Trophoblast cell (in vitro differentiated cells and primary cell): ENCODE measurements around the gene PLS1.
"Not testable (repeated sequence)": the region's sequence is repeated elsewhere in the genome, so short reads cannot be mapped to it uniquely, and the experiment has no call there.

ENCODE experiments used
- DNase-seq, 2 donors: peaks; one replicate each; pipeline ENCODE4 v3.0.0-alpha.2; 2016
- H2AFZ ChIP-seq: 2 replicates; pipeline ENCODE4 v1.6.1; 2013; ENCODE audit warnings: low read length, moderate library complexity, mild to moderate bottlenecking; ENCODE audit not compliant: insufficient read depth, poor library complexity
- H2AK5ac ChIP-seq: 2 replicates; pipeline ENCODE4 v1.6.1; 2013; ENCODE audit warnings: mild to moderate bottlenecking, low read length
- H2BK120ac ChIP-seq: 2 replicates; pipeline ENCODE4 v1.6.1; 2013; ENCODE audit warnings: low read length, mild to moderate bottlenecking, moderate library complexity; ENCODE audit not compliant: insufficient read depth, poor library complexity
- H2BK12ac ChIP-seq: 2 replicates; pipeline ENCODE4 v1.6.1; 2013; ENCODE audit warnings: mild to moderate bottlenecking, low read length, moderate library complexity
- H2BK5ac ChIP-seq: 2 replicates; pipeline ENCODE4 v1.6.1; 2013; ENCODE audit warnings: low read length, low read depth, moderate library complexity, mild to moderate bottlenecking; ENCODE audit not compliant: poor library complexity
- H3K14ac ChIP-seq: 2 replicates; pipeline ENCODE4 v1.6.1; 2013; ENCODE audit warnings: mild to moderate bottlenecking, low read length
- H3K18ac ChIP-seq: 2 replicates; pipeline ENCODE4 v1.6.1; 2013; ENCODE audit warnings: mild to moderate bottlenecking, low read length
- H3K23ac ChIP-seq: 2 replicates; pipeline ENCODE4 v1.6.1; 2013; ENCODE audit warnings: low read length
- H3K27ac ChIP-seq: 2 replicates; pipeline ENCODE4 v1.5.1; 2013; ENCODE audit warnings: low read depth, mild to moderate bottlenecking, inconsistent platforms, low read length, moderate library complexity
- H3K27me3 ChIP-seq: 2 replicates; pipeline ENCODE4 v1.6.1; 2013; ENCODE audit warnings: inconsistent platforms, mild to moderate bottlenecking, low read length, moderate library complexity; ENCODE audit not compliant: insufficient read depth
- H3K36me3 ChIP-seq, 2 experiments: 1 replicate in 1 of 2; 2 replicates in 1 of 2; pipeline ENCODE4 v1.6.1; 2013; ENCODE audit warnings: low read length in 2 of 2, mild to moderate bottlenecking in 2 of 2, moderate library complexity in 1 of 2; ENCODE audit not compliant: insufficient read depth in 2 of 2, control insufficient read depth in 1 of 2
- H3K4ac ChIP-seq: 2 replicates; pipeline ENCODE4 v1.6.1; 2013; ENCODE audit warnings: low read depth, mild to moderate bottlenecking, low read length, moderate library complexity
- H3K4me1 ChIP-seq, 2 experiments: 1 replicate in 1 of 2; 2 replicates in 1 of 2; pipeline ENCODE4 v1.6.1; 2013; ENCODE audit warnings: low read length in 2 of 2, mild to moderate bottlenecking in 2 of 2, moderate library complexity in 1 of 2; ENCODE audit not compliant: insufficient read depth in 2 of 2, control insufficient read depth in 1 of 2
- H3K4me2 ChIP-seq: 2 replicates; pipeline ENCODE4 v1.6.1; 2013; ENCODE audit warnings: inconsistent platforms, mild to moderate bottlenecking, low read length, moderate library complexity
- H3K4me3 ChIP-seq: 2 replicates; pipeline ENCODE4 v1.5.1; 2013; ENCODE audit warnings: mild to moderate bottlenecking, low read depth, low read length, inconsistent platforms
- H3K79me1 ChIP-seq: one replicate; pipeline ENCODE4 v1.6.1; 2013; ENCODE audit warnings: low read length
- H3K79me2 ChIP-seq: 2 replicates; pipeline ENCODE4 v1.6.1; 2013; ENCODE audit warnings: low read length, mild to moderate bottlenecking; ENCODE audit not compliant: control insufficient read depth, insufficient read depth, poor library complexity
- H3K9ac ChIP-seq: 2 replicates; pipeline ENCODE4 v1.6.1; 2013; ENCODE audit warnings: mild to moderate bottlenecking, low read length
- H3K9me3 ChIP-seq: 2 replicates; pipeline ENCODE4 v1.6.1; 2013; ENCODE audit warnings: low read depth, mild to moderate bottlenecking, control low read depth, inconsistent platforms, low read length; ENCODE audit not compliant: insufficient read depth
- H4K12ac ChIP-seq: 2 replicates; pipeline ENCODE4 v1.6.1; 2013; ENCODE audit warnings: low read depth, mild to moderate bottlenecking, low read length, moderate library complexity
- H4K8ac ChIP-seq: 2 replicates; pipeline ENCODE4 v1.6.1; 2013; ENCODE audit warnings: low read depth, mild to moderate bottlenecking, low read length, moderate library complexity
- H4K91ac ChIP-seq: one replicate; pipeline ENCODE4 v1.6.1; 2013; ENCODE audit warnings: low read depth, mild to moderate bottlenecking, low read length, moderate library complexity
- WGBS: extraction: QIAGEN DNeasy Blood & Tissue Kit; methylation state at CpG from one replicate; pipeline ENCODE4 v1.1.7; 2013; ENCODE audit warnings: missing lambda C conversion rate; ENCODE audit not compliant: insufficient read length, insufficient coverage; ENCODE audit errors: extremely low coverage; 5-methylcytosine and 5-hydroxymethylcytosine counted together

Gene PLS1

DNA sequence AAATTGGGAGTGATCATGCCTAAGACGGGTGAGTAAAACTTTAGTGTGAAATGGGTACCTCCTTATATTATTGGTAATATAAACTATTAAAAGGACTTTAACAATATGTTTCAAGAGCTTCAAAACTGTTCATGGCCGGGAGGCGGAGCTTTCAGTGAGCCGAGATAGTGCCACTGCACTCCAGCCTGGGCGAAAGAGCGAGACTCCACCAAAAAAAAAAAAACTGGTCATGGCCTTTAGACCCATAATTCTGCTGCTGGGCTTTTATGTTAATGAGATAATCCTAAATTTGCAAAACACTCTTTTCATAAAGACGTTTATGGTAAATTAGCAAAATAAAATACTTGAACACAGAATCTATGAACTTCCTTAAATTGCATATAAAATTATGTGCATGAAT, 150.5 kb downstream of the PLS1 start:
- WGBS, result no CpG with 5 or more reads among the region's 7 CpGs
- no peak for DNase-seq
- Histone ChIP-seq H2AFZ (no peak overlapping the region), H4K91ac (no peak overlapping the region), H2BK12ac (no peak overlapping the region), H3K4me1 (no peaks in the 10 kb centered on the region), H3K4me2 (no peak overlapping the region), H3K4me3 (no peak overlapping the region), H3K79me2 (no peaks in the 10 kb centered on the region), H2AK5ac (no peak overlapping the region), H2BK120ac (no peak overlapping the region), H3K36me3 (peaks cover 0 to 2% of the 10 kb centered on the region in 2 experiments), H3K18ac (no peak overlapping the region), H3K9me3 (no peaks in the 10 kb centered on the region), H3K9ac (no peak overlapping the region), H3K14ac (no peak overlapping the region), H4K8ac (no peak overlapping the region), H4K12ac (no peak overlapping the region), H2BK5ac (no peak overlapping the region), H3K79me1 (no peaks in the 10 kb centered on the region), H3K23ac (no peak overlapping the region), H3K4ac (no peak overlapping the region), H3K27me3 (no peaks in the 10 kb centered on the region), H3K27ac (no peak overlapping the region)

DNA sequence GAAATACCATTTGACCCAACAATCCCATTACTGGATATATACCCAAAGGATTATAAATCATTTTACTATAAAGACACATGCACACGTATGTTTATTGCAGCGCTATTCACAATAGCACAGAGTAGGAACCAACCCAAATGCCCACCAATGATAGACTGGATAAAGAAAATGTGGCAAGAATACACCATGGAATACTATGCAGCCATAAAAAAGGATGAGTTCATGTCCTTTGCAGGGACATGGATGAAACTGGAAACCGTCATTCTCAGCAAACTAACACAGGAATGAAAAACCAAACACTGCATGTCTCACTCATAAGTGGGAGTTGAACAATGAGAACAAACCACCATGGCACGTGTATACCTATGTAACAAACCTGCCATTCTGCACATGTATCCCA, 154.3 kb downstream of the PLS1 start:
- not testable (repeated sequence) for H3K79me2 ChIP-seq, H3K79me1 ChIP-seq, H4K8ac ChIP-seq, H3K36me3 ChIP-seq, H3K4me3 ChIP-seq, H3K4ac ChIP-seq, H4K91ac ChIP-seq, H3K27me3 ChIP-seq, H2AFZ ChIP-seq, H3K14ac ChIP-seq, H3K9me3 ChIP-seq, H2AK5ac ChIP-seq, H3K4me1 ChIP-seq, H3K18ac ChIP-seq, H3K4me2 ChIP-seq, DNase-seq, H3K27ac ChIP-seq, H4K12ac ChIP-seq, H2BK12ac ChIP-seq, H2BK5ac ChIP-seq, H3K9ac ChIP-seq, H3K23ac ChIP-seq, H2BK120ac ChIP-seq
- no CpG with 5 or more reads among the region's 4 CpGs for WGBS

DNA sequence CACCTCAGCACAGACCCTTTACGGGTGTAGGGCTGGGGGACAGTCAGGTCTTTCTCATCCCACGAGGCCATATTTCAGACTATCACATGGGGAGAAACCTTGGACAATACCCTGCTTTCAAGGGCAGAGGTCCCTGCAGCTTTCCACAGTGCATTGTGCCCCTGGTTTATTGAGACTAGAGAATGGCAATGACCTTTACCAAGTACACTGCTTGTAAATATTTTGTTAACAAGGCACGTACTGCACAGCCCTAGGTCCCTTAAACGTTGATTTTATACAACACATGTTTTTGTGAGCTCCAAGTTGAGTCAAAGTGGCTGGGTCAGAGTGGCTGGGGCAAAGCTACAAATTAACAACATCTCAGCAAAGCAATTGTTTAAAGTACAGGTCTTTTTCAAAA, 156.4 kb downstream of the PLS1 start:
- H3K14ac ChIP-seq, H3K36me3 ChIP-seq, H3K4ac ChIP-seq, H3K4me3 ChIP-seq, H3K27me3 ChIP-seq, H2BK120ac ChIP-seq, H2BK12ac ChIP-seq, H2BK5ac ChIP-seq, H3K27ac ChIP-seq, H3K9me3 ChIP-seq, H3K79me2 ChIP-seq, H2AK5ac ChIP-seq, H3K18ac ChIP-seq, H3K23ac ChIP-seq, H4K8ac ChIP-seq, H3K79me1 ChIP-seq, H3K9ac ChIP-seq, H4K12ac ChIP-seq, H3K4me1 ChIP-seq, H2AFZ ChIP-seq, H4K91ac ChIP-seq, DNase-seq, H3K4me2 ChIP-seq: not testable (repeated sequence)
- WGBS, result no CpG with 5 or more reads among the region's 4 CpGs

DNA sequence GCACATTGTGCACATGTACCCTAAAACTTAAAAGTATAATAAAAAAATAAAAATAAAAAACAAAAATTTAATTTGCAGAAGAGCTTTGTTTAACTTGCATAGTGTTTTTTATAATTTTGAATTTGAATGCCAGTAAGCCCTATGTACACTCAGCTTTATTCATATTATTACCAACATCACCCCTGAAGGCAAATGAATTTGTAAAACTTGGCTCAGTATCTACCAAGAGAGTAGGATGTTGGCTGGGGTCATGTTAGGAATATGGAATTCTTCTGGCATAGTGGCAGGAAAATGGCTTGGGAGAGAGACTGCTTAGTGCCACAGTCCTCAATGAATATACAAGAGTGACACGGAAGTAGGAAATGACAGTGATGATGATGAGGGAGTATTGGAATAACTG, 158.3 kb downstream of the PLS1 start:
- H3K79me1 ChIP-seq, result no peaks in the 10 kb centered on the region
- no peak overlapping the region for H2BK12ac ChIP-seq
- H4K12ac ChIP-seq, result no peak overlapping the region
- no peak overlapping the region for H2AK5ac ChIP-seq
- no peaks in the 10 kb centered on the region for H3K27me3 ChIP-seq
- H3K9me3 ChIP-seq, result no peaks in the 10 kb centered on the region
- H3K4me3 ChIP-seq, result no peak overlapping the region
- no peaks in the 10 kb centered on the region for H3K79me2 ChIP-seq
- no peak overlapping the region for H3K9ac ChIP-seq
- no peaks in the 10 kb centered on the region for H3K4me1 ChIP-seq
- H3K27ac ChIP-seq, result no peak overlapping the region
- no peaks in the 10 kb centered on the region for H3K36me3 ChIP-seq
- H3K14ac ChIP-seq, result no peak overlapping the region
- no peak for DNase-seq
- no peak overlapping the region for H3K4ac ChIP-seq
- no peak overlapping the region for H3K23ac ChIP-seq
- H2AFZ ChIP-seq, result no peak overlapping the region
- no peak overlapping the region for H3K4me2 ChIP-seq
- H3K18ac ChIP-seq, result no peak overlapping the region
- no peak overlapping the region for H2BK120ac ChIP-seq
- no peak overlapping the region for H4K8ac ChIP-seq
- WGBS, result no CpG with 5 or more reads among the region's 1 CpG
- H2BK5ac ChIP-seq, result no peak overlapping the region
- no peak overlapping the region for H4K91ac ChIP-seq
